Testis (tissue), 2 donors: ENCODE data around the gene ITPR2.

Experiments
- CTCF ChIP-seq, 3 experiments: fragments of 450-650 bp in 2 of 3; fragments of 200-600 bp in 1 of 3; sonication (generic) in 1 of 3; IDR thresholded peaks; one replicate each; pipeline ENCODE4 v1.5.1; 2016 to 2019; ENCODE audit warnings: antibody characterized with exemption in 3 of 3, mild to moderate bottlenecking in 2 of 3, moderate library complexity in 1 of 3
- POLR2A ChIP-seq: fragments of 450-650 bp; IDR thresholded peaks from one replicate; pipeline ENCODE4 v1.6.1; 2017; ENCODE audit warnings: antibody characterized with exemption, mild to moderate bottlenecking, moderate library complexity

DNA sequence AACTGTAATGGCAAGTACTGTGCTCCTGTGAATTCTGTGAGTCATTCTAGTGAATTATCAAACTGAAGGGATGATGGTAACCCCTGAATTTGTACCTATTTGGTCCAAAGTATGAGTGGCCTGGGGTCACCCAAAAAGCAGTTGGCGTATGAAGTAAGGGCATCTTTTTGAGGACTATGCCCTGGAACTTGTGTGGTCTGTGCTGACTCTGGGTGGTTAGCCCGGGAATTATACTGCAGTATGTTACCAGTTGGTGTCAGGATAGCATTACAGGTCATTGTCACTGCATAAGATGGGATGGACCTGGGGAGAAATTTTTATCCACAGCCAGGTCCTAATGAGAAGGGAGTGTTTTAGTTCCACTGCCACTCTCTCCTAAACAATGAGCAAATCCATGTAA, 462.9 kb downstream of the ITPR2 start:
- TF ChIP-seq CTCF (IDR thresholded peaks at IDR 0.05) (no peak), POLR2A (no peak)
